HepG2 (cell line): ENCODE data around the gene CA10.

Experiments
- RAD51 ChIP-seq: fragments of 450-650 bp; IDR thresholded peaks from 2 replicates; pipeline ENCODE4 v1.6.1; 2016; ENCODE audit warnings: borderline replicate concordance
- ZNF276 ChIP-seq: sonication (generic); formaldehyde crosslinking; IDR thresholded peaks from 2 replicates; pipeline ENCODE4 v1.4.0; 2020; ENCODE audit warnings: mild to moderate bottlenecking, low read depth, missing genetic modification reagents

GRCh38 chr17:51597345-51597744, 561.2 kb downstream of the CA10 start:
- TF ChIP-seq ZNF276 (CRISPR knock-in tag) (no peak), RAD51 (no peak)
